SK-N-MC (cell line): Measurements from ENCODE around the gene COMMD6.

Source experiments
- DNase-seq: peaks from one replicate; pipeline ENCODE4 v3.0.0-alpha.2; 2011; ENCODE audit warnings: low read depth, low spot score
- H3K27ac ChIP-seq: fragments of 200-600 bp; sonication (generic); 2 replicates; pipeline ENCODE4 v1.5.1; 2016; ENCODE audit warnings: mixed run types
- H3K36me3 ChIP-seq: fragments of 200-600 bp; sonication (generic); 2 replicates; pipeline ENCODE4 v1.6.1; 2017; ENCODE audit warnings: antibody characterized with exemption, low read length, mixed read lengths; ENCODE audit not compliant: insufficient read depth
- H3K4me3 ChIP-seq: fragments of 200-600 bp; sonication (generic); 2 replicates; pipeline ENCODE4 v1.5.1; 2016
- H3K9ac ChIP-seq: fragments of 200-600 bp; sonication (generic); 2 replicates; pipeline ENCODE4 v1.8.0; 2017; ENCODE audit warnings: mixed run types, mixed read lengths; ENCODE audit not compliant: insufficient read length
- H3K9me3 ChIP-seq: fragments of 200-600 bp; sonication (generic); 2 replicates; pipeline ENCODE4 v1.6.1; 2017; ENCODE audit warnings: low read depth, mild to moderate bottlenecking, antibody characterized with exemption, low read length, moderate library complexity, mixed read lengths
- EZH2 ChIP-seq: fragments of 200-600 bp; sonication (generic); IDR thresholded peaks from one replicate; pipeline ENCODE4 v1.6.1; 2017; ENCODE audit warnings: antibody characterized with exemption
- FOXP2 ChIP-seq: optimal IDR thresholded peaks from 2 replicates; pipeline ENCODE3; 2011; ENCODE audit warnings: mild to moderate bottlenecking, moderate library complexity; ENCODE audit not compliant: insufficient read depth; ENCODE audit errors: extremely low read length, control extremely low read depth
- POLR2AphosphoS5 ChIP-seq: IDR thresholded peaks from 2 replicates; pipeline ENCODE4 v1.6.1; 2012; ENCODE audit warnings: mild to moderate bottlenecking, low read depth, low read length, borderline replicate concordance

COMMD6 gene

GRCh38 chr13:75513271-75513670, 24.4 kb downstream of the COMMD6 start:
- Histone ChIP-seq H3K27ac (no peak overlapping the region), H3K36me3 (no peaks in the 10 kb centered on the region), H3K9ac (no peak overlapping the region), H3K4me3 (no peak overlapping the region), H3K9me3 (no peaks in the 10 kb centered on the region)
- DNase-seq, result no peak
- TF ChIP-seq FOXP2 (no peak), POLR2AphosphoS5 (no peak), EZH2 (no peak)

GRCh38 chr13:75512253-75512652, 25.4 kb downstream of the COMMD6 start:
- Histone ChIP-seq H3K36me3 (no peaks in the 10 kb centered on the region), H3K4me3 (no peak overlapping the region), H3K27ac (no peak overlapping the region), H3K9me3 (no peaks in the 10 kb centered on the region), H3K9ac (no peak overlapping the region)
- DNase-seq, result no peak
- TF ChIP-seq EZH2 (no peak), POLR2AphosphoS5 (no peak), FOXP2 (no peak)

GRCh38 chr13:75511051-75511625, 26.5 kb downstream of the COMMD6 start:
- no peak for TF ChIP-seq EZH2
- no peak for TF ChIP-seq POLR2AphosphoS5
- TF ChIP-seq FOXP2, result no peak
- no peaks in the 10 kb centered on the region for H3K9me3 ChIP-seq
- H3K36me3 ChIP-seq, result no peaks in the 10 kb centered on the region
- no peak overlapping the region for H3K9ac ChIP-seq
- H3K4me3 ChIP-seq, result no peak overlapping the region
- no peak for DNase-seq
- no peak overlapping the region for H3K27ac ChIP-seq

- no peak overlapping the region for H3K27ac ChIP-seq
- TF ChIP-seq POLR2AphosphoS5 (no peak), FOXP2 (no peak), EZH2 (no peak)
- no peaks in the 10 kb centered on the region for H3K36me3 ChIP-seq
- DNase-seq, result no peak
- H3K4me3 ChIP-seq, result no peak overlapping the region
- no peak overlapping the region for H3K9ac ChIP-seq
- H3K9me3 ChIP-seq, result no peaks in the 10 kb centered on the region
Observed at GRCh38 chr13:75508002-75508548, 29.6 kb downstream of the COMMD6 start.

- no peak for TF ChIP-seq POLR2AphosphoS5
- TF ChIP-seq FOXP2, result no peak
- no peak for TF ChIP-seq EZH2
- H3K27ac ChIP-seq, result no peak overlapping the region
- no peaks in the 10 kb centered on the region for H3K36me3 ChIP-seq
- H3K9me3 ChIP-seq, result no peaks in the 10 kb centered on the region
- H3K9ac ChIP-seq, result no peak overlapping the region
- DNase-seq, result no peak
- H3K4me3 ChIP-seq, result no peak overlapping the region
Observed at GRCh38 chr13:75507027-75508001, 30.3 kb downstream of the COMMD6 start.

GRCh38 chr13:75506018-75506417, 31.6 kb downstream of the COMMD6 start:
- no peak overlapping the region for H3K27ac ChIP-seq
- H3K9ac ChIP-seq, result no peak overlapping the region
- H3K9me3 ChIP-seq, result no peaks in the 10 kb centered on the region
- H3K36me3 ChIP-seq, result no peaks in the 10 kb centered on the region
- TF ChIP-seq POLR2AphosphoS5 (no peak), EZH2 (no peak), FOXP2 (no peak)
- DNase-seq, result no peak
- no peak overlapping the region for H3K4me3 ChIP-seq

GRCh38 chr13:75505327-75505726, 32.3 kb downstream of the COMMD6 start:
- TF ChIP-seq FOXP2 (no peak), EZH2 (no peak), POLR2AphosphoS5 (no peak)
- no peaks in the 10 kb centered on the region for H3K36me3 ChIP-seq
- DNase-seq, result no peak
- no peak overlapping the region for H3K9ac ChIP-seq
- H3K27ac ChIP-seq, result no peak overlapping the region
- no peak overlapping the region for H3K4me3 ChIP-seq
- no peaks in the 10 kb centered on the region for H3K9me3 ChIP-seq

GRCh38 chr13:75495938-75496337, 41.7 kb downstream of the COMMD6 start:
- H3K27ac ChIP-seq, result no peak overlapping the region
- DNase-seq, result no peak
- no peak overlapping the region for H3K4me3 ChIP-seq
- no peak for TF ChIP-seq POLR2AphosphoS5
- no peaks in the 10 kb centered on the region for H3K36me3 ChIP-seq
- H3K9ac ChIP-seq, result no peak overlapping the region
- no peaks in the 10 kb centered on the region for H3K9me3 ChIP-seq

- H3K27ac ChIP-seq, result no peak overlapping the region
- H3K9me3 ChIP-seq, result no peaks in the 10 kb centered on the region
- no peak overlapping the region for H3K9ac ChIP-seq
- no peak overlapping the region for H3K4me3 ChIP-seq
- no peak for DNase-seq
- TF ChIP-seq EZH2 (no peak), FOXP2 (no peak), POLR2AphosphoS5 (no peak)
- no peaks in the 10 kb centered on the region for H3K36me3 ChIP-seq
Observed at GRCh38 chr13:75494491-75494890, 43.1 kb downstream of the COMMD6 start.
